Heart left ventricle (tissue), 16 donors: ENCODE measurements around the gene EGLN1. TPM values are rescaled to one million over a fixed set of nuclear protein-coding genes. Genes with fewer than 3 reads are reported as not detected.

ENCODE experiments used
- ATAC-seq, 4 donors: fragments of 200-7000 bp; cut with Tn5 transposase; one replicate each; pipeline ENCODE4 v1.9.1; 2020 to 2022; ENCODE audit warnings: moderate library complexity in 4 of 4, mild to moderate bottlenecking in 3 of 4, moderate number of reproducible peaks in 1 of 4
- DNase-seq, 5 donors: peaks; one replicate each; pipeline ENCODE4 v3.0.0-alpha.2; 2020
- H3K27ac ChIP-seq, 12 donors: fragments of 200-600 bp; sonication (generic) in 4 of 12; one replicate each; pipeline versions ENCODE4 v1.5.0 to v1.8.0; 2016 to 2022; ENCODE audit warnings: mild to moderate bottlenecking in 2 of 12
- H3K27me3 ChIP-seq, 9 donors: fragments of 200-600 bp; sonication (generic) in 2 of 9; one replicate each; pipeline versions ENCODE4 v1.5.1 to v1.8.0; 2016 to 2022; ENCODE audit warnings: mild to moderate bottlenecking in 3 of 9
- H3K36me3 ChIP-seq, 9 donors: fragments of 200-600 bp; sonication (generic) in 2 of 9; one replicate each; pipeline versions ENCODE4 v1.5.0 to v1.8.0; 2018 to 2022; ENCODE audit warnings: mild to moderate bottlenecking in 2 of 9
- H3K4me1 ChIP-seq, 12 donors: fragments of 200-600 bp; sonication (generic) in 4 of 12; one replicate each; pipeline versions ENCODE4 v1.5.0 to v1.8.0; 2016 to 2022; ENCODE audit warnings: mild to moderate bottlenecking in 3 of 12
- H3K4me3 ChIP-seq, 12 donors: fragments of 200-600 bp; sonication (generic) in 4 of 12; one replicate each; pipeline versions ENCODE4 v1.5.0 to v1.8.0; 2017 to 2022; ENCODE audit warnings: mild to moderate bottlenecking in 9 of 12, moderate library complexity in 4 of 12
- H3K9me3 ChIP-seq, 12 donors: fragments of 200-600 bp; sonication (generic) in 4 of 12; one replicate each; pipeline versions ENCODE4 v1.5.0 to v1.8.0; 2016 to 2022; ENCODE audit warnings: mild to moderate bottlenecking in 1 of 12
- CTCF ChIP-seq, 12 donors: fragments of 200-600 bp; sonication (generic) in 4 of 12; IDR thresholded peaks; one replicate each; pipeline versions ENCODE4 v1.5.0 to v1.8.0; 2018 to 2022; ENCODE audit warnings: antibody characterized with exemption in 12 of 12, mild to moderate bottlenecking in 5 of 12
- POLR2A ChIP-seq, 2 donors: fragments of 450-650 bp; IDR thresholded peaks; one replicate each; pipeline ENCODE4 v1.6.1; 2017; ENCODE audit warnings: antibody characterized with exemption in 2 of 2, mild to moderate bottlenecking in 2 of 2, moderate library complexity in 2 of 2
- WGBS, 4 donors: extraction: QIAGEN DNeasy Blood & Tissue Kit in 2 of 4; methylation state at CpG; one replicate each; pipeline versions ENCODE4 v1.1.5 to v1.1.7; 2013 to 2018; 5-methylcytosine and 5-hydroxymethylcytosine counted together
- intact Hi-C, 10 donors: fragments of 100-400 bp; cut with DNase I; formaldehyde crosslinking; loops; one replicate each; pipeline versions ENCODE4 v1.11.1 to v1.14.2; 2022
- polyA plus RNA-seq, 2 donors: library from polyadenylated mRNA; stranded (reverse); fragments of 200-250 nt; gene quantifications; one replicate each; pipeline ENCODE4 v1.2.3, GENCODE V29; 2013
- total RNA-seq, 9 donors: library from RNA; depleted of rRNA in 2 of 9; stranded (reverse); fragments of >200 nt in 2 of 9; fragmentation: NEBNext Ultra II Directional in 3 of 9; extraction: Animal tissue kit (Norgen Biotek cat#: 25700) in 3 of 9; gene quantifications; one replicate each; pipeline versions ENCODE4 v1.1.0 to v1.2.4, GENCODE V29; 2016 to 2023
- donor health status: ischemic (EF 13 %, LVEDD 7.1; RV severe dilation, severe dysfunction).
- donor health status: healthy with polysubstance abuse.
- donor health status: DM: no; HTN: yes; CAD: no.
- donor health status: DM: no; HTN: no; CAD: no.
- donor health status: ischemic (EF 25% LVEDD 6.9; RV normal size, moderate dysfunction).
- donor health status: ischemic (EF 25% LVEDD 5.7; RV mildly dilated, moderate dysfunction).
- donor health status: healthy.
- donor health status: DM: yes; HTN: yes; CAD: no.
- donor health status: ischemic (EF 35%, LVEDD 5.7; RV mildly dilated, moderate dysfunction).
- donor health status: nonischemic (EF 11% LVEDD 7.7; RV severe dilation, severe dysfunction).
- donor health status: DM: yes; HTN: yes; CAD: no.
- donor health status: PGD.
- donor health status: ischemic (EF 29% LVEDD 5.4; RV normal size, mild dysfunction).
- donor health status: nonischemic (EF 23%, LVEDD 6.1; RV moderate dilation, normal function).

Gene EGLN1
- total and polyA plus RNA-seq, 11 donors, result 20.8 to 122 (median 70.0) TPM

- Histone ChIP-seq H3K36me3 (peaks cover 0 to 27% (median 11%) of the 10 kb centered on the region in 9 donors), H3K27me3 (no peaks in the 10 kb centered on the region), H3K9me3 (no peaks in the 10 kb centered on the region), H3K4me3 (peak overlapping the region; percentile 0 to 96 (median 82)), H3K4me1 (peaks cover 14 to 66% (median 55%) of the 10 kb centered on the region in 12 donors), H3K27ac (no peak overlapping the region)
- DNase-seq, result no peak
- TF ChIP-seq CTCF (IDR thresholded peaks at IDR 0.05), result no peak
- no peak for TF ChIP-seq POLR2A (IDR thresholded peaks at IDR 0.05)
- intact Hi-C loops, result loop anchor here in 5 of 10 donors (5.0 to 10.0 kb wide), 4 partner anchors 80 to 192 kb away; partner anchors contain the start of genes GNPAT (in 3 of the 5) and TSNAX (in 1 of the 5)
- ATAC-seq, result no peak
- WGBS, 4 donors, result 85 to 90% (median 87%) methylated on average over 6 of the region's 6 CpGs
Measured at GRCh38 chr1:231334952-231335351, 87.1 kb downstream of the EGLN1 start.

GRCh38 chr1:231334079-231334666 lies 87.9 kb downstream of the EGLN1 start:
- H3K4me3 ChIP-seq, result peak overlapping the region in 11 of 12 donors; percentile 0 to 96 (median 80)
- ATAC-seq (no peak), DNase-seq (no peak)
- no peaks in the 10 kb centered on the region for H3K27me3 ChIP-seq
- WGBS, 4 donors, result 37 to 51% (median 39%) methylated on average over 1 of the region's 1 CpG
- peaks cover 0 to 27% (median 11%) of the 10 kb centered on the region in 9 donors for H3K36me3 ChIP-seq
- H3K9me3 ChIP-seq, result no peaks in the 10 kb centered on the region
- TF ChIP-seq CTCF (IDR thresholded peaks at IDR 0.05) (no peak), POLR2A (IDR thresholded peaks at IDR 0.05) (no peak)
- peaks cover 9 to 60% (median 48%) of the 10 kb centered on the region in 12 donors for H3K4me1 ChIP-seq
- no peak overlapping the region for H3K27ac ChIP-seq
- intact Hi-C loops, result loop anchor here in 3 of 10 donors (10.0 kb wide), 2 partner anchors 81 to 89 kb away; partner anchors contain the start of gene GNPAT (in 2 of the 3)

GRCh38 chr1:231332761-231333160 lies 89.3 kb downstream of the EGLN1 start:
- ATAC-seq (no peak), DNase-seq (no peak)
- Histone ChIP-seq H3K27me3 (no peaks in the 10 kb centered on the region), H3K36me3 (peaks cover 0 to 27% (median 11%) of the 10 kb centered on the region in 9 donors), H3K27ac (no peak overlapping the region), H3K4me1 (peaks cover 3 to 52% (median 43%) of the 10 kb centered on the region in 12 donors), H3K4me3 (peak overlapping the region in 1 of 12 donors; percentile 93), H3K9me3 (no peaks in the 10 kb centered on the region)
- intact Hi-C loops, result loop anchor here in 3 of 10 donors (10.0 kb wide), 2 partner anchors 82 to 88 kb away; partner anchors contain the start of gene GNPAT (in 2 of the 3)
- WGBS, 4 donors, result 90 to 98% (median 94%) methylated on average over 1 of the region's 1 CpG
- TF ChIP-seq POLR2A (IDR thresholded peaks at IDR 0.05) (no peak), CTCF (IDR thresholded peaks at IDR 0.05) (no peak)

GRCh38 chr1:231329483-231329882 lies 92.6 kb downstream of the EGLN1 start:
- Histone ChIP-seq H3K36me3 (peaks cover 0 to 20% (median 6%) of the 10 kb centered on the region in 9 donors), H3K9me3 (no peaks in the 10 kb centered on the region), H3K4me3 (no peak overlapping the region), H3K27me3 (no peaks in the 10 kb centered on the region), H3K4me1 (peaks cover 0 to 25% (median 20%) of the 10 kb centered on the region in 12 donors), H3K27ac (no peak overlapping the region)
- TF ChIP-seq POLR2A (IDR thresholded peaks at IDR 0.05), result no peak
- TF ChIP-seq CTCF (IDR thresholded peaks at IDR 0.05), result no peak
- 93 to 96% (median 94%) methylated on average over 7 of the region's 7 CpGs for WGBS, 4 donors
- DNase-seq, result no peak
- ATAC-seq, result no peak
- intact Hi-C loops, result no loop called here
